HL-60/S4 (cell line): ENCODE measurements around the gene RBL1.
"Not testable (repeated sequence)": the region's sequence is repeated elsewhere in the genome, so short reads cannot be mapped to it uniquely, and the experiment has no call there.

Source experiments
- in situ Hi-C: fragments of 300-500 bp; cut with MboI; formaldehyde crosslinking; loops from 2 replicates; pipeline ENCODE4 v1.14.3; 2022; ENCODE audit warnings: low sequenced_read_pairs

RBL1 gene, protein sequence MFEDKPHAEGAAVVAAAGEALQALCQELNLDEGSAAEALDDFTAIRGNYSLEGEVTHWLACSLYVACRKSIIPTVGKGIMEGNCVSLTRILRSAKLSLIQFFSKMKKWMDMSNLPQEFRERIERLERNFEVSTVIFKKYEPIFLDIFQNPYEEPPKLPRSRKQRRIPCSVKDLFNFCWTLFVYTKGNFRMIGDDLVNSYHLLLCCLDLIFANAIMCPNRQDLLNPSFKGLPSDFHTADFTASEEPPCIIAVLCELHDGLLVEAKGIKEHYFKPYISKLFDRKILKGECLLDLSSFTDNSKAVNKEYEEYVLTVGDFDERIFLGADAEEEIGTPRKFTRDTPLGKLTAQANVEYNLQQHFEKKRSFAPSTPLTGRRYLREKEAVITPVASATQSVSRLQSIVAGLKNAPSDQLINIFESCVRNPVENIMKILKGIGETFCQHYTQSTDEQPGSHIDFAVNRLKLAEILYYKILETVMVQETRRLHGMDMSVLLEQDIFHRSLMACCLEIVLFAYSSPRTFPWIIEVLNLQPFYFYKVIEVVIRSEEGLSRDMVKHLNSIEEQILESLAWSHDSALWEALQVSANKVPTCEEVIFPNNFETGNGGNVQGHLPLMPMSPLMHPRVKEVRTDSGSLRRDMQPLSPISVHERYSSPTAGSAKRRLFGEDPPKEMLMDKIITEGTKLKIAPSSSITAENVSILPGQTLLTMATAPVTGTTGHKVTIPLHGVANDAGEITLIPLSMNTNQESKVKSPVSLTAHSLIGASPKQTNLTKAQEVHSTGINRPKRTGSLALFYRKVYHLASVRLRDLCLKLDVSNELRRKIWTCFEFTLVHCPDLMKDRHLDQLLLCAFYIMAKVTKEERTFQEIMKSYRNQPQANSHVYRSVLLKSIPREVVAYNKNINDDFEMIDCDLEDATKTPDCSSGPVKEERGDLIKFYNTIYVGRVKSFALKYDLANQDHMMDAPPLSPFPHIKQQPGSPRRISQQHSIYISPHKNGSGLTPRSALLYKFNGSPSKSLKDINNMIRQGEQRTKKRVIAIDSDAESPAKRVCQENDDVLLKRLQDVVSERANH

GRCh38 chr20:37095599-37096414 lies at the start of gene RBL1:
TSS of gene RBL1 (minus strand) at chr20:37095997. CDS start at chr20:37095928, 69 bp downstream.
- in situ Hi-C loops = no loop called here

DNA sequence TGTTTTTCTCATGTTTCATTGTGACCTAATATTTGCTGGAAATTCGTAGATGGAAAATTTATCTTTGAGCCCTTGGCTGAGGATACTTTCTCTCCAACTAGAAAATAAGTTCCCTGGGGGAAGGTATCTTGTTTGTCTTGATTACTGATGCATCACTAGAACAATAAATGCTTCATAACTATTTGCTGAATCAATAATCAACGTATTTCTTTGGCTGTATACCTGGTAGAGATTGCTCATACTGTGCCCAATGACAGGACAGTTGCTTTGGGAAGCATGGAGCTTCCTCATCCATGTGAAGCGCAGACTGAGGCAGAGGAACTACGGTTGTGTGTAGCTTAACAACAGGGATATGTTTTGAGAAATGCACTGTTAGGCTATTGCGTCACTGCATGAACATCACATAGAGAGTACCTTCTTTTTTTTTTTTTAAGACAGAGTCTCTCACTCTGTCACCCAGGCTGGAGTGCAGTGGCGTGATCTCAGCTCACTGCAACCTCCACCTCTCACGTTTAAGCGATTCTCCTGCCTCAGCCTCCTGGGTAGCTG lies 49.1 kb upstream of the RBL1 start:
- in situ Hi-C loops = no loop called here

DNA sequence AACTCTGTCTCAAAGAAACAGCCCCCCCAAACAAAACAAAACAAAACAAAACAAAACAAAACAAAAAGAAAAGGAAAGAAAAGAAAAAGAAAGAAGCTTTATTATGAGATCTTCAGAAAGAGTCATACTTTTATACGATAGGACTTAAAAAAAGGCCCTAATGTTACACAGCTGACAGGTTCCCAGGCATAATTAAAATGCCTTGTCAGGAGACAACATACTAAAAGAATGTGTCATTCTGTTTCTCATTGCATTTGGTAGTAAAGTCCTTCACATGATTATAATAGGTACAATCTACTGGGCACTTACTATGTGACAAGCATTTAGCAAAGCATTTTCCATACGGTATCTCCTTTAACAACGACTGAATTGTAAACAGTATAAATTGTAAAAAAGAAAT lies 46.9 kb upstream of the RBL1 start:
- in situ Hi-C loops = no loop called here

GRCh38 chr20:37137547-37137946 lies 41.8 kb upstream of the RBL1 start:
- in situ Hi-C loops = no loop called here

- in situ Hi-C loops = no loop called here
Observed at GRCh38 chr20:37133952-37134351, 38.2 kb upstream of the RBL1 start.

- in situ Hi-C loops = no loop called here
Observed at GRCh38 chr20:37131486-37131885, 35.7 kb upstream of the RBL1 start.

DNA sequence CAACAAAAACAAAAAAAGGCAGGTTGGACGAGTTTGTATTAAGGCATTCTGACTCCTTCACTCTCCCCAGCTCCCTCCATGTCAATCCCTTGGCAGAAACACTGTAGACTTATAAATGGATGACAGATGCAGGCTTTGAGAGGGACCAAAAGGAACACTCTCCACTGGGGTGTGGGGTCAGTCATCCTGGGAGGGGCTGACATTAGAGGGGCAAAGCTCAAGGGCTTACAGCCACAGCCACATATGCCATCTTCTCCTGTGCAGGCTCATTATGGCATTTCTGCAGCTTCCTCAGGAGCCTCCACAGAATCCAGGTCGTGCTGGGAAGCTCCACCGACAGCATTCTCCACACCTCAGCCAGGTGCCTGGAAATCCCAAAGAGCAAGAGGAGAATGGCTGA lies 33.0 kb upstream of the RBL1 start:
- in situ Hi-C loops = no loop called here

GRCh38 chr20:37126290-37126689 lies 30.5 kb upstream of the RBL1 start:
- in situ Hi-C loops = not testable (repeated sequence)

- in situ Hi-C loops = no loop called here
Observed at GRCh38 chr20:37123441-37123840, 27.6 kb upstream of the RBL1 start.

GRCh38 chr20:37120497-37120896 lies 24.7 kb upstream of the RBL1 start:
- in situ Hi-C loops = no loop called here

DNA sequence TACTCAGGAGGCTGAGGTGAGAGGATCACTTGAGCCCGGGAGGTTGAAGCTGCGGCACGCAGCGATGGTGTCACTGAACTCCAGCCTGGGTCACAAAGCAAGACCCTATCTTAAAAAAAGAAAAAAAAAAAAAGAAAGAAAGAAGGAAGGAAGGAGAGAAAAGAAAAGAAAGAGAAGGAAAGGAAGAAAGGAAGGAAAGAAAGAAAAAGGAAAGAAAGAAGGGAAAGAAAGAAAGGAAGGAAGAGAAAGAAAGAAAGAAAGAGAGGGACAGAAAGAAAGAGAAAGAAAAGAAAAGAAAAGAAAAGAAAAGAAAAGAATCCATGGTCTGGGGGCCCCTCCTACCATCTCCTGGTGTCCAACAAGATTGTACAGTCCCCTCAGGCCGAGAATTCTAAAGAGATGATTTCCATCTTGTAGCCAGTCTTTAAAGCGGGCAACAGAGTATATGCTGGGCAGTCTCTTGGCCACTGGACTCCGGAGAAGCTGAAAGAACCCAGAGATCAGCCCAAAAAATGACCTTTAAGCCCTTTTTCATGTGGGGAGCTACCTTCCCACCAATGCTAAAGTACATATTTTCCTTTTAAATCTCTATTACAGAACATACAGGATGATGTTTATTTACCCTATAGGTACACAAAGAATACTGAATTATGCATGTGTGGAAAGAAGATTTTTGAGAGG lies 23.7 kb upstream of the RBL1 start:
- in situ Hi-C loops = no loop called here

- in situ Hi-C loops = no loop called here
Observed at GRCh38 chr20:37114012-37114411, 18.2 kb upstream of the RBL1 start.

DNA sequence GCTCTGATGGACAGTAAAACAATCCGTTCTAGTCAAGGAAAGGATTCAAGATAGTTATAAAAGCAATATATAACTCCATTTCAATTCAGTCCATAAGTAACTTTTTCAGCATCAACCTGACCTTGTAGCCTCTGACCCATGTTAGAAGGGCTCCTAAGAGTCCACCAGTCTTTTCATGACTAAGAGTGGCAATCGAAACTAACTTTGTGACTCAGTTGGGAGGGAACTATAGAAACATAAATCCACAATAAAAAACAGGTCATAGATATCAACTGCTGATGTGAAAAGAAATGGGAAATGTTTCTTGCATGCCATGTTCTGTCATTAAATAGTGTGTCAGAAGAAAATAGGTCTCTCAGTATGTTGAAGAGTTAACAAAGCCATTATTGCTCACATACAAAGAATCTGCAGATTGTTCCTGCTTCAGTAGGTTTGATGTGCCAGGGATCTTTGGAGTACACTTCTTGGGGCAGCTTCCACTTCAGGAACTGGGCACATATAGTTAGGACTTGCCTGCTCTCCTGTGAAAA lies 16.2 kb upstream of the RBL1 start:
- in situ Hi-C loops = no loop called here

DNA sequence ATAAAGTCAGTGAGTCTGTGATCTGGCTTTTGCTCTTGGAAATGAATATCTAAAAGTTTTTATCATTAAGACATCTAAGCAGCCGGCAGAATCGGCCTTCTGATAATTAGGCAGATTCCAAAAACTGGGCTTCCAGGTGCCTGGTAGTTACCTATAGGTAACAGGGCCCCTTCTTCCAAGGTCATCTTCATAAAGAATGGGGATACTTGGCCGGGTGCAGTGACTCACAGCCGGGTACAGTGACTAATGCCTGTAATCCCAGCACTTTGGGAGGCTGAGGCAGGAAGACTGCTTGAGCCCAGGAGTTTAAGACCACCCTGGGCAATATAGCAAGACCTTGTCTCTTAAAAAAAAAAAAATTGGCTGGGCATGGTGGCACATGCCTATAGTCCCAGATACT lies 12.9 kb upstream of the RBL1 start:
- in situ Hi-C loops = no loop called here

GRCh38 chr20:37102571-37102970 lies 6.8 kb upstream of the RBL1 start:
- in situ Hi-C loops = no loop called here

- in situ Hi-C loops = no loop called here
Observed at GRCh38 chr20:37096415-37097041, 731 bp upstream of the RBL1 start.

GRCh38 chr20:37095108-37095598 lies 644 bp downstream of the RBL1 start:
- in situ Hi-C loops = no loop called here

- in situ Hi-C loops = no loop called here
Observed at GRCh38 chr20:37090407-37090806, 5.4 kb downstream of the RBL1 start.

- in situ Hi-C loops = no loop called here
Observed at GRCh38 chr20:37081717-37082289, 14.0 kb downstream of the RBL1 start.
